ENCODE results near the gene DSCAML1. TPM values are rescaled to one million over a fixed set of nuclear protein-coding genes. Genes with fewer than 3 reads are reported as not detected.

DSCAML1 gene
- total RNA-seq, 6 experiments from 2014 or later = not detected

DNA sequence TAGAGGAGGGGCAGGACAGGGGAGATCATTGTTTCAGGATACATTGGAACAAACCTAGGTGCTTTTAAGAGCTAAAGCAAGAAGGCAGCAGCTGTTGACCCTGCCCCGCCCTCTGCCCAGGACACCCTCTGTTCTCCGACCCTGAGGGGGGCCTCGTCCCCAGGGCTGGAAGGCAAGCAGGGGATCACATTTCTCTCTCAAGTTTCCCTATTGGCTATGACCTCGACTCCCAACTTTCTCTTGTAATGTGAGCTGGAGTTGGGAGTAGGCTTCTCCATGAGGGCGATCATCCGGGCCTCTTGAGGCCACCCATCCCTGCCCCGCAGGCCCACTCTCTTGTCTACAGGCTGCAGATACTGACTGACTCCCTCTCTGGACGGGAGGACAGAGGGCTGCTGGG lies 37.7 kb downstream of the DSCAML1 start:
- no peaks in the 10 kb centered on the region for H3K36me3 Mint-ChIP-seq (ENCODE audit: low read depth)
- no peak for DNase-seq
- H3K27ac Mint-ChIP-seq = no peak overlapping the region
- peaks cover 39% of the 10 kb centered on the region for H3K27me3 Mint-ChIP-seq (ENCODE audit: insufficient read depth)
- no peaks in the 10 kb centered on the region for H3K4me1 Mint-ChIP-seq (ENCODE audit: low read depth)
- TF ChIP-seq CTCF (IDR thresholded peaks at IDR 0.05) = no peak
- no peaks in the 10 kb centered on the region for H3K9me3 Mint-ChIP-seq
- H3K4me3 Mint-ChIP-seq = no peak overlapping the region

DNA sequence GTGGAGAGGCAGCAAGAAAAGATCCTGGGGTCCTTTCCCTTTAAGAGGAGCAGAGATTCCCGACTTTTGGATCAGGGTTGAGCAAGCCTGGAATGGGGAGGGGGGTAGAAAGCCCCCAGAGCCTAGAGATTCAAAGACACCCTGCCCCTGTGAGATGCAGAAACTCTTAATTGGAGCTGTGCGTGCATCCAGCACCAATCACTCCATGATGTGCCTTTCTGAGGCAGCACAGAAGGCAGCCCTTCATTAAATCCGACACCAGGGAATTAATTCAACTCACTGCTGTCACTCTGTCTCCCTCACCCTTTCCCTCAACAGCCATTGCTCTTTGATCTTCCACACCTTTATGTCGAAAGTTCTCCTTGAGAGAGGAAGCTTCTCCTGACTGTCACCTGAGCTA lies 43.0 kb downstream of the DSCAML1 start:
- no peak for DNase-seq
- TF ChIP-seq CTCF (IDR thresholded peaks at IDR 0.05) = no peak
- Mint-ChIP-seq H3K36me3 (ENCODE audit: low read depth) (no peaks in the 10 kb centered on the region), H3K4me3 (no peak overlapping the region), H3K9me3 (no peaks in the 10 kb centered on the region), H3K27me3 (ENCODE audit: insufficient read depth) (peaks cover 50% of the 10 kb centered on the region), H3K4me1 (ENCODE audit: low read depth) (no peaks in the 10 kb centered on the region), H3K27ac (no peak overlapping the region)

GRCh38 chr11:117752721-117753237 lies 44.2 kb downstream of the DSCAML1 start:
- H3K27me3 Mint-ChIP-seq (ENCODE audit: insufficient read depth) = peaks cover 54% of the 10 kb centered on the region
- H3K27ac Mint-ChIP-seq = no peak overlapping the region
- no peak for DNase-seq
- H3K9me3 Mint-ChIP-seq = no peaks in the 10 kb centered on the region
- H3K4me1 Mint-ChIP-seq (ENCODE audit: low read depth) = no peaks in the 10 kb centered on the region
- no peak for TF ChIP-seq CTCF (IDR thresholded peaks at IDR 0.05)
- H3K4me3 Mint-ChIP-seq = no peak overlapping the region
- no peaks in the 10 kb centered on the region for H3K36me3 Mint-ChIP-seq (ENCODE audit: low read depth)

DNA sequence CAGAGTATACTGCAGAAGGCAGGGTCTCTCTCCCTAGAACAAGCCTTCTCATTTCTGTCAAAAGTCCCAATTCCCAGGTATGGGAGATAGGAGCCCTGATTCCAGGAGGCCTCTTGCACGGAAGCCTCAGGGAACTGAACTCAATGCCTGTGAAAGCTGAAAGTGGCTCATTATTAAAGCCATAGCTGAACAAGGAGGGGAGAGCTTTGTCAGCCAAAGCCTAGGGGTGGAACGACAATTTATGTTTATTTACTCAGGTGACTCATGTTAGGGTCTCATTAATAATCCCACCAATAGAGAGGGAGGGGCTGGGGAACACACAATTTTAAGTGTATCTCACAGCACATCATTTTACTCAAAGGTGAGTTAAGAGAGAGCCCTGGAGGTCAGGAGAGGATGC lies 44.9 kb downstream of the DSCAML1 start:
- Mint-ChIP-seq H3K36me3 (ENCODE audit: low read depth) (no peaks in the 10 kb centered on the region), H3K27ac (no peak overlapping the region), H3K9me3 (no peaks in the 10 kb centered on the region), H3K27me3 (ENCODE audit: insufficient read depth) (peaks cover 57% of the 10 kb centered on the region), H3K4me3 (no peak overlapping the region), H3K4me1 (ENCODE audit: low read depth) (no peaks in the 10 kb centered on the region)
- TF ChIP-seq CTCF (IDR thresholded peaks at IDR 0.05) = no peak
- DNase-seq = no peak

- H3K4me3 Mint-ChIP-seq = no peak overlapping the region
- H3K4me1 Mint-ChIP-seq (ENCODE audit: low read depth) = no peaks in the 10 kb centered on the region
- H3K36me3 Mint-ChIP-seq (ENCODE audit: low read depth) = no peaks in the 10 kb centered on the region
- H3K9me3 Mint-ChIP-seq = no peaks in the 10 kb centered on the region
- peaks cover 55% of the 10 kb centered on the region for H3K27me3 Mint-ChIP-seq (ENCODE audit: insufficient read depth)
- no peak for TF ChIP-seq CTCF (IDR thresholded peaks at IDR 0.05)
- H3K27ac Mint-ChIP-seq = no peak overlapping the region
- no peak for DNase-seq
Observed at GRCh38 chr11:117750916-117751662, 45.9 kb downstream of the DSCAML1 start.
